HG02938 (cell line): Measurements from ENCODE around the gene TUBA1A.
"Not testable (repeated sequence)": the region's sequence is repeated elsewhere in the genome, so short reads cannot be mapped to it uniquely, and the experiment has no call there.

Source experiments
- ATAC-seq: cut with Tn5 transposase; IDR thresholded peaks from one replicate; pipeline ENCODE4 v1.9.1; 2021; ENCODE audit warnings: mild to moderate bottlenecking, moderate library complexity; ENCODE audit not compliant: unreplicated experiment

TUBA1A gene

DNA sequence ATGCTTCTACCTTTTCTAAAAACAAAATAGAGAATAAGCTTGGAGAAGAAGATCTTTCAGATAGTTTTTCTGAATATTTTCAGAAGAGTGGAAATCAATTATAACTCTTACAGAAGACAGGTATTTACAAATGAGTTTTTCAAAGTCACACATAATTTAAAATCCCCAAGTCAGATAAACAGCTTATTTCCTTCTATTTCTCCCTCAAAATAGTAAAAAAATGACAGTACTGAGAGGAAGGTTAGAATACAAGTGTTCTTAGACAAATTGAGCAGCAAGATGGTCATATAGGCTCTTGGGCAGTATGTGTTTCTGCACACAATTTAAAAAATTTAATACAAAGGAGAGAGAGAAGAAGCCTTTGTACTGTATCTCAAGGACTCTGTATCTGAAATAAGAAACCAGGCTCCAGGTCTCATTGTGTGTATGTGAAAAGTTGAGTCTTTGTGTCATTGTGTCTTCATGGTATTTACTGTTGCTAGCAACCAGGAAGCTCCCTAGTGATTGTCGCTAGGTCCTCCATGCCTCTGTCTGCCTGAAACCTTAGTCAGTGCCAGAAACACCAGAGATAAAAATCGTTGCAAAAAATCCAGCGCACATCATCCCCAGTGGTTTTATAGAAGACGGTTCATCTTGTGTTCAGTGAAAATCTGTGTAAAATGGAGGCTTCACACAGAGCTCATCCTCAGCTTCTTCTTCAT, 12.9 kb upstream of the TUBA1A start:
- ATAC-seq, result no peak

- ATAC-seq, result no peak
Observed at GRCh38 chr12:49200919-49201594, 12.2 kb upstream of the TUBA1A start.

- ATAC-seq, result no peak
Observed at GRCh38 chr12:49198431-49199155, 9.7 kb upstream of the TUBA1A start.

DNA sequence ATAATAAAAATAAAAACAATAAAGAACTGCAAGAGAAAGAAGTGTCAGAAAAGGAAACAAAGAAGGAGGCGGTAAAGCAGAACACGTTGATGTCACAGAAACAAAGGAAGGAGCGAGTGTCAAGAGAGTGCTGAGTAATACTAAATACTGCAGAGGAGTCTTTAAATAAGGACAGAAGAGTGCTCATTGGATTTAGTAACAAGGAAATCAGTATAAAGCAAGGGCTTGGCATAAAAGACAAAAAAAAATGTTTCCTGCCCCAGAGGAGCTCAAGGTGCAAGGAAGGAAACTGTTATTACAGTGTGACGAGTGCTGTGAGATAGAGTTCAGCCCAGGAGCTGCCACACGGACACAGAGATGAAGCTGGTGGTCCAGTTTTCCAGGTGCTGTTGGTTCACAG, 8.4 kb upstream of the TUBA1A start:
- no peak for ATAC-seq

GRCh38 chr12:49195736-49196135, 6.9 kb upstream of the TUBA1A start:
- no peak for ATAC-seq

- ATAC-seq, result not testable (repeated sequence)
Observed at GRCh38 chr12:49193746-49194145, 4.9 kb upstream of the TUBA1A start.

DNA sequence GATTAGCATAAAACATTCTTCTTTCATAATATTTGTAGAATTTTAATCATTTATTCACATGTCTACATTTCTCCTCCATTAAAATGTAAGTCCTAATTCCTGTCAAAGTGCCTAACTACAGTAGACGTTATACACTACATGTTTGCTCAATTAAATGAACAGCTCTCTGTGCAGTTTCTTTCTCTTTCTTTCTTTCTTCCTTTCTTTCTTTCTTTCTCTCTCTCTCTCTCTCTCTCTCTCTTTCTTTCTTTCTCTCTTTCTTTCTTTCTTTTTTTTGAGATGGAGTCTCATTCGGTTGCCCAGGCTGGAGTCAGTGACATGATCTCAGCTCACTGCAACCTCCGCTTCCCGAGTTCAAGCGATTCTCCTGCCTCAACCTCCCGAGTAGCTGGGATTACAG, 2.6 kb upstream of the TUBA1A start:
- not testable (repeated sequence) for ATAC-seq

GRCh38 chr12:49190974-49191373, 2.1 kb upstream of the TUBA1A start:
- no peak for ATAC-seq

DNA sequence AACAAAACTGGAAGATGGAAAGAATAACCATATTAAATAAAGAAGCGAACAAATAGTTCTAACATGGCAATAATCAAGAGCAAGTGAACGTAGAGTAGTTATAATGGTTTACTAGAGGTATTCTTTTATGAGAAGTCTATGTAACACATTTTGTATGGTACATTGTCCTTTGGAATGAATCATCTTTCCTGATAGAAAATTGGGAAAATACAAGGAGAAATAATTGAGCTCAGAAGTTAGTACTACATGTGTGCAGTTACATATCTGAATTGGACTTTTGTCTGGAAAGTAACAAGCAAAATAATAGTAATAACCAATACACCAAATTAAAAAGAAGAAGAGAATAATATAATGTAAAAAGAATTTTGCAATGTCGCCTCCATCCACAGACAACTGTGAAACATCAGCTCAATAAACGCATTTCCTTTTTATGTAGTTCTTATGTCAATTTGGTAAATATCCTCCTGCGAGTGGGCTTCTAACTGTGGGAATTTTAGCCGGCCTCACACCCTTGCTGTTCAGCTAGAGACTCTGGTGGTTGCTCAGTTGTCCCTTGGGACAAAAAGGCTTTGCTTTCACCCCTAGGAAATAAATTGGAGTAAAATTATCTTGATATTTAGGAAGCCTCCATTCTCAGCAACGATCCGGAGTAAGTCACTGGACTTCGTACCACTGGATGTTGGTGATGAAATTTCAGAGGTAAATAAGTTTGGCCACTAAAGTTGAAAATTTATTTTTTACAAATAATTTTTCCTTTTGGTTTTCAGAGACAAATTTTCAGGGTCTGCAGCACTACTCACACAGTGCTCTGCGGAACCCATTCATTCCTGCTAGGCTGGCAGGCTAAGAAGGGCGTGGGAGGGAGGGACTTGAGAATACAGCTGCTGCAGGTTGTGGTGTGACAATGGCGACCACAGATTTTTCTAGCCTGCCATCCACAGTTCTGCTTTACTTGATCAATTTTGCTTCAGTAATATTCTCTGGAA, 1.1 kb upstream of the TUBA1A start:
- no peak for ATAC-seq

GRCh38 chr12:49188201-49188915, 522 bp downstream of the TUBA1A start:
- peak; percentile 37 for ATAC-seq

GRCh38 chr12:49187184-49187583, 1.7 kb downstream of the TUBA1A start:
- ATAC-seq, result no peak

GRCh38 chr12:49186307-49186706, 2.6 kb downstream of the TUBA1A start:
- not testable (repeated sequence) for ATAC-seq

GRCh38 chr12:49184697-49185096, 4.2 kb downstream of the TUBA1A start:
- not testable (repeated sequence) for ATAC-seq

DNA sequence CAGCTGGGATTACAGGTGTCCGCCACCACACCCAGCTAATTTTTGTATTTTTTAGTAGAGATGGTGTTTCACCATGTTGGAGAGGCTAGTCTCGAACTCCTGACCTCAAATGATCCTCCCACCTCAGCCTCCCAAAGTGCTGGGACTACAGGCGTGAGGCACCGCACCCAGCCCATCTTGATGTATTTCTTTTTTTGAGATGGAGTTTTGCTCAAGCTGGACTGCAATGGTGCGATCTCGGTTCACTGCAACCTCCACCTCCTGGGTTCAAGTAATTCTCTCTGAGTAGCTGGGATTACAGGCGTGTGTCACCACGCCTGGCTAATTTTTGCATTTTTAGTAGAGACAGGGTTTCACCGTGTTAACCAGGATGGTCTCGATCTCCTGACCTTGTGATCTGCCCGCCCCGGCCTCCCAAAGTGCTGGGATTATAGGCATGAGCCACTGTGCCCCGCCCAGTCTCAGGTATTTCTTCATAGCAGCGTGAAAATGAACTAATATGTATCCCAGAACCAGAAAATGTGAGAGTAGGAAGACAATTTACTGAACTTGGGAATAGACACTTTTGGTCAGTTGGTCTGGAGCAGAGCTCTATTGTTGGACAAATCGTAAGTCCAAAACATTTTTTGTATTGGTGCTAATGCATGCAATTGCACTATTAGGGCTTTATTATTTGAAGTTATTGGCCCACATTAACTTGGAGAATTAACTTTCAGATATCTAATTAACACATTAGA, 5.5 kb downstream of the TUBA1A start:
- not testable (repeated sequence) for ATAC-seq

- no peak for ATAC-seq
Observed at GRCh38 chr12:49174218-49174617, 14.7 kb downstream of the TUBA1A start.

GRCh38 chr12:49170924-49171323, 18.0 kb downstream of the TUBA1A start:
- ATAC-seq, result no peak

GRCh38 chr12:49165114-49165513, 23.8 kb downstream of the TUBA1A start:
- ATAC-seq, result no peak

DNA sequence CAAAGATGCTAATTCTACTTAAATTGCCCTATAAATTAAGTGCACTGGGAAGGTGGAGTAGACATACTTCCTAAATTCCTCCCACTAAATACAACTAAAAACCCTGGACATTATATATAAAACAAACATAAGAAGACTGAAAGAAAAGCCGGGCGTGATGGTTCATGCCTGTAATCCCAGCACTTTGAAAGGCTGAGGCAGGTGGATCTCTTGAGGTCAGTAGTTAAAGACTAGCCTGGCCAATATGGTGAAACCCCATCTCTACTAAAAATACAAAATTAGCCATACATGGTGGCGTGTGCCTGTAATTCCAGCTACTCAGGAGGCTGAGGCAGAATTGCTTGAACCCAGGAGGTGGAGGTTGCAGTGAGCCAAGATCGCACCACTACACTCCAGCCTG, 27.0 kb downstream of the TUBA1A start:
- ATAC-seq, result not testable (repeated sequence)

GRCh38 chr12:49161092-49161795, 27.6 kb downstream of the TUBA1A start:
- ATAC-seq, result no peak
